KMS-11 (cell line): ENCODE results near the gene TMEM120A.

ENCODE experiments used
- H2AFZ ChIP-seq: fragments of 200-600 bp; sonication (generic); 2 replicates; pipeline ENCODE4 v1.6.1; 2016; ENCODE audit warnings: antibody characterized with exemption, mixed run types, low read depth
- H3K27ac ChIP-seq: fragments of 200-600 bp; sonication (generic); 2 replicates; pipeline ENCODE4 v1.6.1; 2016; ENCODE audit warnings: mild to moderate bottlenecking, mixed run types
- H3K27me3 ChIP-seq: fragments of 200-600 bp; sonication (generic); 2 replicates; pipeline ENCODE4 v1.6.1; 2017; ENCODE audit warnings: mild to moderate bottlenecking, low read depth, mixed run types, moderate library complexity; ENCODE audit not compliant: insufficient read depth
- H3K36me3 ChIP-seq: fragments of 200-600 bp; sonication (generic); 2 replicates; pipeline ENCODE4 v1.6.1; 2017; ENCODE audit warnings: mild to moderate bottlenecking, mixed run types; ENCODE audit not compliant: insufficient read depth
- H3K4me1 ChIP-seq: fragments of 200-600 bp; sonication (generic); 2 replicates; pipeline ENCODE4 v1.6.1; 2016; ENCODE audit warnings: mild to moderate bottlenecking, low read depth, mixed run types; ENCODE audit not compliant: poor library complexity, severe bottlenecking
- H3K4me2 ChIP-seq: fragments of 200-600 bp; sonication (generic); 2 replicates; pipeline ENCODE4 v1.7.0; 2016; ENCODE audit warnings: mild to moderate bottlenecking, mixed run types
- H3K4me3 ChIP-seq: fragments of 200-600 bp; sonication (generic); IDR thresholded peaks from 2 replicates; pipeline ENCODE4 v1.6.1; 2017; ENCODE audit warnings: low read depth, low read length, mixed read lengths; ENCODE audit not compliant: insufficient read depth
- H3K79me2 ChIP-seq: fragments of 200-600 bp; sonication (generic); 2 replicates; pipeline ENCODE4 v1.6.1; 2016; ENCODE audit warnings: low read depth, mixed run types; ENCODE audit not compliant: insufficient read depth
- H3K9ac ChIP-seq: fragments of 200-600 bp; sonication (generic); 2 replicates; pipeline ENCODE4 v1.6.1; 2016; ENCODE audit warnings: mild to moderate bottlenecking, mixed run types
- H4K20me1 ChIP-seq: fragments of 200-600 bp; sonication (generic); 2 replicates; pipeline ENCODE4 v1.6.1; 2016; ENCODE audit warnings: mild to moderate bottlenecking, mixed run types; ENCODE audit not compliant: insufficient read depth
- TF ChIP-seq, protein P1 (sequence below): fragments of 200-600 bp; sonication (generic); conservative IDR thresholded peaks from 2 replicates; pipeline ENCODE4 v1.6.1; 2017; ENCODE audit warnings: low read depth, mild to moderate bottlenecking, antibody characterized with exemption, low read length, moderate library complexity, mixed read lengths

The TMEM120A gene

DNA sequence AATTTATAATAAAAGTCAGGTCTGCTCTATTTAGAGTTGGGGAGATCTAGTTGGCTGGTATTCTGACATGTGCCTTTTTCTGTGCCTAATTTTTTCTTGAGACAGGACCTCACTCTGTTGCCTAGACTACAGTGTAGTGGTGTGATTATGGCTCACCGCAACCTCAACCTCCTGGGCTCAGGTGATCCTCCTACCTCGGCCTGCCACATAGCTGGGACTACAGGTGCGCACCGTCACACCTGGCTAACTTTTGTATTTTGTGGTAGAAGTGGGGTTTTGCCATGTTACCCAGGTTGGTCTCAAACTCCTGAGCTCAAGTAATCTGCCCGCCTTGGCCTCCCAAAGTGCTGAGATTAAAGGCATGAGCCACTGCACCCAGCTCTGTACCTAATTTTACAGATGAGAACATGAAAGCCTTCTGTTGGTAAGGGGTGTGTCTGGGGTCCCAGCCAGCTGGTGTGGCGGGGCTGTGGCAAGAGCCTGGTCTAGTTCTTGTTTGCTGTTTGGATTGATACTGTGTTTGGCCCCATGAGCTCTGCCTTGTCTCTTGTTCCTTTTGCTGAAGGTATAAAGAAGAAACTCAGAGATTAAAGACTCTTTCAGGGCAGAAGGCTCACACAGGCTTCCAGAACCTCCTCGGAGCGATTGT, 48.1 kb downstream of the TMEM120A start:
- H4K20me1 ChIP-seq: no peaks in the 10 kb centered on the region

DNA sequence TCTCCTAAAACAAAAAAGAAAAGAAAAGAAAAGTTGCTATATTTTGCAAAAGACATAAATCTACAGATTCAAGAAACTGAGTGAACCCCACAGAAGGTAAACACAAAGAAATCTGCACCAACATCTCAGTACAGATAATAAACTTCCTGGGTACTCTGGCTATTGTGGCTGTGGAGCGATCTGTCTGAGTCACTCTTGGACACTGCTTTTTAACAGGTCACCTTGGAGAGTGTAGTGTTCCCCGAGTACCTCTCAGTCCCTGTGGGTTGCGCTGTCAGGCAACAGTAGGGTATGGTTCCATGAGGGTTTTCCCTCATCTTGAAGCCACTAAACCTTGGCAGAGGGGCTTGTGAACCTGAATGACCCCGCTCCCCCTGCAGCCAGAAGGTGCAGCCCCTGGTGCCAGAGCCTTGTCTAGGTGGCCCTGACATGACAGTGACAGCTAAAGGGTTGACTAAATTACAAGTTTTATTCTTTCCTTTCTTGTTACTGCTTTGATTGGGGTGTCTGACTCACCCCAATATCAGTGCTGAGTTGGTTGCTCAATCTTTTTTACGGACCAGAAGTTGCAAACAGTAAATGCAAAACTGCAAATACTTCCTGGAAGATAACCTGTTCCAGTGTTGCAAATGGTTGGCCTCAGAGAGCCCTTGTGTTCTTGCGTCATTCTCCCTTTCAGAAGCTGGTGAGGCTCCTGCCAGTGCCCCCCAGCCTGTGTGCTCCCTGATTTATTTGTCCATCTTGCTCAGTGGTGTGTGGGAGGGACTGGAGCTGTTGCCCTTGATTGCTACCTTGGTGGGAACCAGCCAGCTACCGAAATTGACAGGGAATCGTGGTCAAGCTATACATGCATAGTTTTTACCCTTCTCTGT, 48.9 kb downstream of the TMEM120A start:
- H3K27me3 ChIP-seq: no peaks in the 10 kb centered on the region
- H3K4me1 ChIP-seq: no peaks in the 10 kb centered on the region
- TF ChIP-seq, protein P1, sequence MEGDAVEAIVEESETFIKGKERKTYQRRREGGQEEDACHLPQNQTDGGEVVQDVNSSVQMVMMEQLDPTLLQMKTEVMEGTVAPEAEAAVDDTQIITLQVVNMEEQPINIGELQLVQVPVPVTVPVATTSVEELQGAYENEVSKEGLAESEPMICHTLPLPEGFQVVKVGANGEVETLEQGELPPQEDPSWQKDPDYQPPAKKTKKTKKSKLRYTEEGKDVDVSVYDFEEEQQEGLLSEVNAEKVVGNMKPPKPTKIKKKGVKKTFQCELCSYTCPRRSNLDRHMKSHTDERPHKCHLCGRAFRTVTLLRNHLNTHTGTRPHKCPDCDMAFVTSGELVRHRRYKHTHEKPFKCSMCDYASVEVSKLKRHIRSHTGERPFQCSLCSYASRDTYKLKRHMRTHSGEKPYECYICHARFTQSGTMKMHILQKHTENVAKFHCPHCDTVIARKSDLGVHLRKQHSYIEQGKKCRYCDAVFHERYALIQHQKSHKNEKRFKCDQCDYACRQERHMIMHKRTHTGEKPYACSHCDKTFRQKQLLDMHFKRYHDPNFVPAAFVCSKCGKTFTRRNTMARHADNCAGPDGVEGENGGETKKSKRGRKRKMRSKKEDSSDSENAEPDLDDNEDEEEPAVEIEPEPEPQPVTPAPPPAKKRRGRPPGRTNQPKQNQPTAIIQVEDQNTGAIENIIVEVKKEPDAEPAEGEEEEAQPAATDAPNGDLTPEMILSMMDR: no peak
- H3K27ac ChIP-seq: no peak overlapping the region
- H3K4me3 ChIP-seq: no peak overlapping the region
- H3K4me2 ChIP-seq: no peak overlapping the region
- no peaks in the 10 kb centered on the region for H4K20me1 ChIP-seq
- no peaks in the 10 kb centered on the region for H3K36me3 ChIP-seq
- H3K9ac ChIP-seq: no peak overlapping the region
- no peak overlapping the region for H2AFZ ChIP-seq
- H3K79me2 ChIP-seq: no peaks in the 10 kb centered on the region

More for the DNA sequence above, 48.1 kb downstream of the TMEM120A start:
- TF ChIP-seq, protein P1: no peak
- Histone ChIP-seq H3K4me3 (no peak overlapping the region), H2AFZ (no peak overlapping the region), H3K9ac (no peak overlapping the region), H3K27ac (no peak overlapping the region), H3K36me3 (no peaks in the 10 kb centered on the region), H3K4me2 (no peak overlapping the region), H3K79me2 (no peaks in the 10 kb centered on the region), H3K4me1 (no peaks in the 10 kb centered on the region), H3K27me3 (no peaks in the 10 kb centered on the region)

DNA sequence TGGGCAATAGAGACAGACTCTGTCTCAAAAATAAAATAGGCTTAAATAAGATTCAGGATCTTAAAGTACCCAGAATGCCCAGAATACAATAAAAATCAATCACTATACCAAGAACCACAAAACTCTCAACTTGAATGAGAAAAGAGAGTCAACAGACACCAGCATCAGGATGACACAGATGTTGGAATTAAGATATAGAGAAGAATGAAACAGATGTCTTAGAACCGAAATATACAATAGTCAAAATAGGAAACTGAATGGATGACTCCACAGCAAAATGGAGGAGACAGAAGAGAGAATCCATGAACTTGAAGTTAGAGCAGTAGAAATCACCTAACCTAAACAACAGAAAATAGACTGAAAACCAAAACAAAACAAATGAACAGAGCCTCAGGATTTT, 49.9 kb downstream of the TMEM120A start:
- Histone ChIP-seq H3K4me2 (no peak overlapping the region), H3K9ac (no peak overlapping the region), H4K20me1 (no peaks in the 10 kb centered on the region), H3K4me3 (no peak overlapping the region), H3K79me2 (no peaks in the 10 kb centered on the region), H2AFZ (no peak overlapping the region), H3K27ac (no peak overlapping the region), H3K4me1 (no peaks in the 10 kb centered on the region), H3K36me3 (no peaks in the 10 kb centered on the region), H3K27me3 (no peaks in the 10 kb centered on the region)
- TF ChIP-seq, protein P1: no peak

DNA sequence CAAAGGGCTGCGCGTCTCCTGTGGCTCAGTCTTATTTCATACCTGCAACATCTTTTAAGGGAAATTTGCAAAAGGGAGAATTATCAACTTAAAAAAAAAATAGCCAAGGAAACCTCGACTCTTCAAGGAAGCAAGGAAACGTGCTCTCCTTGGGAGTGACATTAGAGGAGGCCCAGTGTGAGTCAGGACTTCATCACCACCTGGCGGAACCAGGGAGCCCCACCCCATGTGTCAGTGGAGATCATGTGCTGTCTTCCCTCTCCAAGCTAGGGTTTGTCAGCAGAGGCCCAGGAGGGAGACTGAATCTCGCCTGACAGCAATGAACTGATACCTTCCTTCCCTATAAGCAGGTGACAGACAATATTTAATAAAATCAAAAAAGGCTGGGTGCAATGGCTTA, 50.5 kb downstream of the TMEM120A start:
- H3K79me2 ChIP-seq: no peaks in the 10 kb centered on the region

More for the DNA sequence above, 50.5 kb downstream of the TMEM120A start:
- Histone ChIP-seq H3K4me2 (no peak overlapping the region), H4K20me1 (no peaks in the 10 kb centered on the region), H3K27ac (no peak overlapping the region), H3K9ac (no peak overlapping the region), H2AFZ (no peak overlapping the region), H3K27me3 (no peaks in the 10 kb centered on the region), H3K4me3 (no peak overlapping the region), H3K36me3 (no peaks in the 10 kb centered on the region), H3K4me1 (no peaks in the 10 kb centered on the region)
- TF ChIP-seq, protein P1: no peak
